Epithelial cell of prostate (primary cell): Measurements from ENCODE around the gene NMNAT2.

Experiments
- DNase-seq: peaks from one replicate; pipeline ENCODE4 v3.0.0-alpha.2; 2011; ENCODE audit warnings: low read depth, low spot score
- H3K27ac ChIP-seq: fragments of 450-650 bp; 2 replicates; pipeline ENCODE4 v1.5.1; 2017; ENCODE audit warnings: mild to moderate bottlenecking

Gene NMNAT2

GRCh38 chr1:183323849-183324683, 94.1 kb downstream of the NMNAT2 start:
- no peak for DNase-seq
- H3K27ac ChIP-seq = no peak overlapping the region

GRCh38 chr1:183319606-183320005, 98.6 kb downstream of the NMNAT2 start:
- H3K27ac ChIP-seq = no peak overlapping the region
- DNase-seq = no peak

GRCh38 chr1:183319051-183319450, 99.1 kb downstream of the NMNAT2 start:
- no peak for DNase-seq
- no peak overlapping the region for H3K27ac ChIP-seq

- peak; percentile 41 for DNase-seq
- H3K27ac ChIP-seq = no peak overlapping the region
These were observed 99.7 kb downstream of the NMNAT2 start for GRCh38 chr1:183318433-183318832.

GRCh38 chr1:183315991-183316758, 102.0 kb downstream of the NMNAT2 start:
- H3K27ac ChIP-seq = no peak overlapping the region
- DNase-seq = no peak

GRCh38 chr1:183313063-183313462, 105.1 kb downstream of the NMNAT2 start:
- H3K27ac ChIP-seq = no peak overlapping the region
- no peak for DNase-seq

GRCh38 chr1:183310753-183311479, 107.3 kb downstream of the NMNAT2 start:
- DNase-seq = no peak
- no peak overlapping the region for H3K27ac ChIP-seq

- H3K27ac ChIP-seq = no peak overlapping the region
- DNase-seq = no peak
These were observed 109.5 kb downstream of the NMNAT2 start for GRCh38 chr1:183308719-183309118.

- no peak overlapping the region for H3K27ac ChIP-seq
- no peak for DNase-seq
These were observed 111.7 kb downstream of the NMNAT2 start for GRCh38 chr1:183306317-183307042.

GRCh38 chr1:183304440-183305107, 113.6 kb downstream of the NMNAT2 start:
- DNase-seq = no peak

GRCh38 chr1:183303901-183304300, 114.3 kb downstream of the NMNAT2 start:
- H3K27ac ChIP-seq = no peak overlapping the region
- peak; percentile 16 for DNase-seq

More at GRCh38 chr1:183304440-183305107, 113.6 kb downstream of the NMNAT2 start:
- no peak overlapping the region for H3K27ac ChIP-seq

- H3K27ac ChIP-seq = no peak overlapping the region
- DNase-seq = no peak
These were observed 114.9 kb downstream of the NMNAT2 start for GRCh38 chr1:183303323-183303645.

GRCh38 chr1:183302452-183303322, 115.5 kb downstream of the NMNAT2 start:
- DNase-seq = no peak
- no peak overlapping the region for H3K27ac ChIP-seq

- no peak for DNase-seq
- no peak overlapping the region for H3K27ac ChIP-seq
These were observed 116.9 kb downstream of the NMNAT2 start for GRCh38 chr1:183301239-183301638.

- H3K27ac ChIP-seq = no peak overlapping the region
- no peak for DNase-seq
These were observed 117.4 kb downstream of the NMNAT2 start for GRCh38 chr1:183300828-183301227.

GRCh38 chr1:183300395-183300794, 117.8 kb downstream of the NMNAT2 start:
- no peak for DNase-seq
- H3K27ac ChIP-seq = no peak overlapping the region

- H3K27ac ChIP-seq = no peak overlapping the region
These were observed 121.4 kb downstream of the NMNAT2 start for GRCh38 chr1:183296782-183297181.

GRCh38 chr1:183295521-183295920, 122.7 kb downstream of the NMNAT2 start:
- H3K27ac ChIP-seq = no peak overlapping the region
- DNase-seq = no peak

More at GRCh38 chr1:183296782-183297181, 121.4 kb downstream of the NMNAT2 start:
- DNase-seq = no peak

GRCh38 chr1:183293876-183294275, 124.3 kb downstream of the NMNAT2 start:
- no peak overlapping the region for H3K27ac ChIP-seq
- no peak for DNase-seq
